Keratinocyte (primary cell): Measurements from ENCODE around the gene VPS52. TPM values are rescaled to one million over a fixed set of nuclear protein-coding genes. Genes with fewer than 3 reads are reported as not detected.

ENCODE experiments used
- DNase-seq: peaks from one replicate; pipeline ENCODE4 v3.0.0-alpha.2; 2011; ENCODE audit warnings: low read depth, missing footprints, low spot score
- FAIRE-seq: peaks from 2 replicates; lab custom pipeline; 2011; peaks lifted over from hg19 to GRCh38; lab: Jason Lieb, UNC
- H2AFZ ChIP-seq: 2 replicates; pipeline ENCODE4 v1.6.0; 2012; ENCODE audit warnings: low read length, control low read depth, inconsistent platforms; ENCODE audit not compliant: control insufficient read depth
- H3K27ac ChIP-seq: 2 replicates; pipeline ENCODE4 v1.5.1; 2011; ENCODE audit warnings: low read length; ENCODE audit not compliant: control insufficient read depth, insufficient read depth
- H3K27me3 ChIP-seq: 3 replicates; pipeline ENCODE4 v1.6.0; 2011; ENCODE audit warnings: low read length; ENCODE audit not compliant: control insufficient read depth, insufficient read depth; ENCODE audit errors: extremely low read depth
- H3K36me3 ChIP-seq, 2 experiments: 2 replicates in 1 of 2; 3 replicates in 1 of 2; pipeline ENCODE4 v1.5.1; 2011; ENCODE audit warnings: low read length in 2 of 2, mild to moderate bottlenecking in 1 of 2; ENCODE audit not compliant: control insufficient read depth in 2 of 2, insufficient read depth in 2 of 2; ENCODE audit errors: extremely low read depth in 1 of 2
- H3K4me1 ChIP-seq: 3 replicates; pipeline ENCODE4 v1.5.1; 2011; ENCODE audit warnings: low read length; ENCODE audit not compliant: control insufficient read depth, insufficient read depth; ENCODE audit errors: extremely low read depth
- H3K4me2 ChIP-seq: 3 replicates; pipeline ENCODE4 v1.6.0; 2011; ENCODE audit warnings: low read depth, low read length; ENCODE audit not compliant: control insufficient read depth, insufficient read depth; ENCODE audit errors: extremely low read depth
- H3K4me3 ChIP-seq, 3 experiments: fragments of 200-600 bp in 1 of 3; sonication (generic) in 1 of 3; 2 replicates in 2 of 3; 3 replicates in 1 of 3; pipeline ENCODE4 v1.5.1; 2011 to 2016; ENCODE audit warnings: low read length in 3 of 3, mild to moderate bottlenecking in 3 of 3, control low read depth in 2 of 3, inconsistent platforms in 1 of 3, low read depth in 1 of 3, mixed read lengths in 1 of 3, mixed run types in 1 of 3, moderate library complexity in 1 of 3; ENCODE audit not compliant: control insufficient read depth in 2 of 3, insufficient read depth in 2 of 3; ENCODE audit errors: extremely low read depth in 1 of 3
- H3K79me2 ChIP-seq: 2 replicates; pipeline ENCODE4 v1.6.0; 2012; ENCODE audit warnings: low read length; ENCODE audit not compliant: control insufficient read depth, insufficient read depth
- H3K9ac ChIP-seq: 3 replicates; pipeline ENCODE4 v1.6.0; 2011; ENCODE audit warnings: low read length; ENCODE audit not compliant: control insufficient read depth, insufficient read depth; ENCODE audit errors: extremely low read depth
- H3K9me1 ChIP-seq: 3 replicates; pipeline ENCODE4 v1.6.0; 2011; ENCODE audit warnings: low read length; ENCODE audit not compliant: control insufficient read depth, insufficient read depth; ENCODE audit errors: extremely low read depth
- H3K9me3 ChIP-seq: 2 replicates; pipeline ENCODE4 v1.5.1; 2012; ENCODE audit warnings: low read depth, low read length; ENCODE audit not compliant: control insufficient read depth
- H4K20me1 ChIP-seq: 3 replicates; pipeline ENCODE4 v1.6.0; 2011; ENCODE audit warnings: low read length; ENCODE audit not compliant: control insufficient read depth, insufficient read depth; ENCODE audit errors: extremely low read depth
- EZH2 ChIP-seq: IDR thresholded peaks from one replicate; pipeline ENCODE4 v1.6.1; 2012; ENCODE audit warnings: inconsistent platforms, mild to moderate bottlenecking, low read length, moderate library complexity
- dilution Hi-C: fragments of 300-500 bp; cut with MboI; formaldehyde crosslinking; loops from one replicate; pipeline ENCODE4 v1.7.0; 2020; ENCODE audit warnings: low sequenced_read_pairs; ENCODE audit not compliant: extremely low pct_ligation_motif_present
- polyA plus RNA-seq, 5 experiments: library from polyadenylated mRNA; depleted of rRNA in 3 of 5; stranded (reverse) in 3 of 5; stranded (forward) in 1 of 5; unstranded in 1 of 5; fragments of >200 nt; gene quantifications; 1 replicate in 1 of 5; 2 replicates in 3 of 5; 3 replicates in 1 of 5; pipeline versions ENCODE4 v1.2.1 to v1.2.3, GENCODE V29; 2011 to 2012; ENCODE audit warnings: missing spikeins in 2 of 5, low read depth in 1 of 5, low replicate concordance in 1 of 5
- TF ChIP-seq, protein P1 (sequence below), 3 experiments: IDR thresholded peaks in 1 of 3; conservative IDR thresholded peaks in 1 of 3; optimal IDR thresholded peaks in 1 of 3; 2 replicates in 2 of 3; 3 replicates in 1 of 3; pipeline versions ENCODE3 to v1.5.1; 2011; ENCODE audit warnings: low read length in 3 of 3, mild to moderate bottlenecking in 3 of 3, moderate library complexity in 2 of 3, control low read depth in 1 of 3, inconsistent platforms in 1 of 3; ENCODE audit not compliant: insufficient read depth in 2 of 3; ENCODE audit errors: extremely low read depth in 1 of 3

VPS52 gene
- polyA plus RNA-seq, 1 donor (not counting 4 experiments of a cell fraction or from before 2014, with no cell fraction given): 36.2 TPM

DNA sequence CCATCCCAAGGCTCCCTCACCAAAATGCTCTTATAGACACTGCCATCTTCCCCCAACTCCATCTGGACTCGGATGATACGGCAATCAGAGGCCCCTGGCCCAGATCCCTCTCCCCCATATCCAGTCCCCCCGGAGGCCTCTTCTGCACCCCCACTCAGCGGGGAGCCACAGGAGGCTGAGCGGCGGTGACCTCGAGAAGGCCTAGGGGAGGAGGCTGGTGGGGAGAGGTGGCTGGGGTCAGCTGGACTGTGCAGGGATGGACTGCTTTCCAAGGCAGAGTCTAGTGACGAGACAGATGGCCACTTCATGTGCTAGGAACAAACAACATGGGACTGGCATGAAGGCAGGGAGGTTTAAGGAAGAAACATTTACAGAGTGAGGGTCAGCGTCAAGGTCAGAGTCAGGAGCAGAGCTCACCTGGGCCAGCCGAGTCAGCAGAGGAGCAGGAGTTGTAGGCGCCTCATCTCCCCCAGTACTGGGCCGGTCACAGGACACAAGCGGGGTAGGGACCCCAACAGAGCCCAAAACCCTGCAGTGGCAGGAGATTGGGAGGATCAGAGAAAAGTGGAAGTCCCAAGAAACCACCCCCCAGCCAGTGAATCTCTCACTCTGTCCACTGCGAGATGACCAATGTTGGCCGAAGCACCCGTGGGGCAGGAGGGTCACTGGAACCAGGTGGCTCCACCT lies 21.5 kb upstream of the VPS52 start:
- Histone ChIP-seq H3K27me3 (no peaks in the 10 kb centered on the region), H3K79me2 (peaks cover 38% of the 10 kb centered on the region), H4K20me1 (no peaks in the 10 kb centered on the region), H2AFZ (no peak overlapping the region), H3K4me1 (peaks cover 25% of the 10 kb centered on the region), H3K36me3 (peaks cover 26 to 38% of the 10 kb centered on the region in 2 experiments), H3K4me3 (no peak overlapping the region), H3K4me2 (no peak overlapping the region), H3K27ac (no peak overlapping the region), H3K9me3 (no peaks in the 10 kb centered on the region), H3K9ac (no peak overlapping the region), H3K9me1 (no peaks in the 10 kb centered on the region)
- DNase-seq (no peak), FAIRE-seq (no peak)
- no peak for TF ChIP-seq EZH2
- TF ChIP-seq, protein P1, sequence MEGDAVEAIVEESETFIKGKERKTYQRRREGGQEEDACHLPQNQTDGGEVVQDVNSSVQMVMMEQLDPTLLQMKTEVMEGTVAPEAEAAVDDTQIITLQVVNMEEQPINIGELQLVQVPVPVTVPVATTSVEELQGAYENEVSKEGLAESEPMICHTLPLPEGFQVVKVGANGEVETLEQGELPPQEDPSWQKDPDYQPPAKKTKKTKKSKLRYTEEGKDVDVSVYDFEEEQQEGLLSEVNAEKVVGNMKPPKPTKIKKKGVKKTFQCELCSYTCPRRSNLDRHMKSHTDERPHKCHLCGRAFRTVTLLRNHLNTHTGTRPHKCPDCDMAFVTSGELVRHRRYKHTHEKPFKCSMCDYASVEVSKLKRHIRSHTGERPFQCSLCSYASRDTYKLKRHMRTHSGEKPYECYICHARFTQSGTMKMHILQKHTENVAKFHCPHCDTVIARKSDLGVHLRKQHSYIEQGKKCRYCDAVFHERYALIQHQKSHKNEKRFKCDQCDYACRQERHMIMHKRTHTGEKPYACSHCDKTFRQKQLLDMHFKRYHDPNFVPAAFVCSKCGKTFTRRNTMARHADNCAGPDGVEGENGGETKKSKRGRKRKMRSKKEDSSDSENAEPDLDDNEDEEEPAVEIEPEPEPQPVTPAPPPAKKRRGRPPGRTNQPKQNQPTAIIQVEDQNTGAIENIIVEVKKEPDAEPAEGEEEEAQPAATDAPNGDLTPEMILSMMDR (optimal IDR thresholded peaks at IDR 0.05 in 1 of 3, IDR thresholded peaks at IDR 0.05 in 1 of 3, conservative IDR thresholded peaks at IDR 0.05 in 1 of 3; ENCODE audit: extremely low read depth in 1 of 3, insufficient read depth in 2 of 3, low read length in 3 of 3): no peak
- dilution Hi-C loops: no loop called here

DNA sequence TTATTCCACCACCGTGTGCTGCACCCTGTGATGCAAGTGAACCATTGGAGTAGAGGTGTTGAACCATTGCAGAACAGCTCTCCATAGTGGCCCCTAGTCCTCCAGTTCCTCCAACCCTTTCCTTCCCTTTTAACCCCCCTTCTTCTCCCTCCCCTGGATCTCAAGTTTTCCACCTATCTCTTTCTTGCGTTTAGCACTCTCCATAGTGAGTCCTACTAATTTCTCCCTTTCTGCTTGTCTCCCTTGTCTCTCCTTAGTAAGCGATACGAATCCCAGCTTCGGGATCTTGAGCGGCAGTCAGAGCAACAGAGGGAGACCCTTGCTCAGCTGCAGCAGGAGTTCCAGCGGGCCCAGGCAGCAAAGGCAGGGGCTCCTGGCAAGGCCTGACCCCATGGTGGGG lies 18.8 kb upstream of the VPS52 start:
- Histone ChIP-seq H3K4me3 (peak overlapping the region; percentile 54 to 98 (median 95)), H3K27ac (peak overlapping the region; percentile 85), H3K27me3 (no peaks in the 10 kb centered on the region), H3K36me3 (peaks cover 37 to 49% of the 10 kb centered on the region in 2 experiments), H3K4me1 (peaks cover 20% of the 10 kb centered on the region), H3K4me2 (peak overlapping the region; percentile 99), H3K9me3 (no peaks in the 10 kb centered on the region), H3K9me1 (no peaks in the 10 kb centered on the region), H3K9ac (peak overlapping the region; percentile 95), H4K20me1 (no peaks in the 10 kb centered on the region), H3K79me2 (peaks cover 49% of the 10 kb centered on the region), H2AFZ (no peak overlapping the region)
- TF ChIP-seq, protein P1 (optimal IDR thresholded peaks at IDR 0.05 in 1 of 3, IDR thresholded peaks at IDR 0.05 in 1 of 3, conservative IDR thresholded peaks at IDR 0.05 in 1 of 3; ENCODE audit: extremely low read depth in 1 of 3, insufficient read depth in 2 of 3, low read length in 3 of 3): no peak
- no peak for TF ChIP-seq EZH2
- FAIRE-seq (no peak), DNase-seq (no peak)
- dilution Hi-C loops: no loop called here
